Stimulated activated naive CD4-positive, alpha-beta T cell treated with Interleukin-2 at 50 U/mL for 16 hours (primary cell): ENCODE measurements around the gene SPRING1.

Experiments
- DNase-seq: peaks from one replicate; lab custom pipeline; 2025; lab: John Stamatoyannopoulos, UW

SPRING1 gene

DNA sequence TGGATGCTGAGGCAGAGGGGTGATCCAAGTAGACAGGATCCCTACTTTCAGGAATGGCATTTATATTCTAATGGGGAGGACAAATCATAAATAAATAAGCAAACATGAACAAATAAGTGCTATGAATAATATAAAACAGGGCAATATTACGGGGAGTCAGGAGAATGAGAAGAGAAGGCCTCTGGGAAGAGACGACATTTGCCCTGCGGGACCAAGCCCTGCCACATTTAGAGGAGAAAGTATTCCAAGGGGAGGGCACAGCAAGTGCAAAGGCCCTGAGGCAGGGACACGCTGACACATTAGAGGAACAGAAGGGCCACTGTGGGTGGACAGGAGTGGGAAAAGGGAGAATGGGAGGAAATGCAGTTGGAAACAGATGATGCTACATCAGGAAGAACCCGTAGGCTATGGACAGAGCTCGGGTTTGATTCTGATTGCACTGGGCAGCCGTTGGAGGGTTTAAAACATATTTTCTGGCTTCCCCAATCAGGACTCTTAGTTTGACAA lies 1.6 kb upstream of the SPRING1 start:
- no peak for DNase-seq

GRCh38 chr12:116736962-116737773 lies 701 bp downstream of the SPRING1 start:
- no peak for DNase-seq

- DNase-seq = no peak
Measured at GRCh38 chr12:116735951-116736599, 1.8 kb downstream of the SPRING1 start.

GRCh38 chr12:116735084-116735483 lies 2.8 kb downstream of the SPRING1 start:
- no peak for DNase-seq

DNA sequence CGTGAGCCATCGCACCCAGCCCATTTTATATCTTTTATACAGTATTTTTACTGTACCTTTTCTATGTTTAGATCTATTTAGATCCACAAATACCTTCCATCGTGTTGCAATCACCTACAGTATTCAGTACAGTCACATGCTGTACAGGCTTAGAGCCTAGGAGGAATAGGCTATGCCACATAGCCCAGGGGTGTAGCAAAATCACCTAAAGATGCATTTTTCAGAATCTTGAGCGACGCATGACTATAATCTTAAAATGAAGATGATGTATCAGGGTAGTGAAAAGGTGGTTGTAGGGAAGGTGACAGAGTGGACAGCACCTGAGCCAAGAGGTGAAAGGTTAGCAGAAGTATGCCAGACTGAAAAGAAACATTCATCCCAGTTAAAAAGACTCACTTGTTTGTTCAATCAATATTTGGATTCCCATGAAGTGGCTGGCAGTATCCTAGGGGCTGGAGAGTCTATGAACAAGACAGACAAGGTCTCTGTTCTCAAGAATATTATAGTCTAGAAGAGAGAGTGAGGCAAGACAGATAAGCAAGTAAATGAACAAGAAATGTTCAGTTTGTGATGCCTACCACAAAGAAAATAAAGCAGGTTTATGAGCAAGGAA lies 3.6 kb downstream of the SPRING1 start:
- DNase-seq = no peak

DNA sequence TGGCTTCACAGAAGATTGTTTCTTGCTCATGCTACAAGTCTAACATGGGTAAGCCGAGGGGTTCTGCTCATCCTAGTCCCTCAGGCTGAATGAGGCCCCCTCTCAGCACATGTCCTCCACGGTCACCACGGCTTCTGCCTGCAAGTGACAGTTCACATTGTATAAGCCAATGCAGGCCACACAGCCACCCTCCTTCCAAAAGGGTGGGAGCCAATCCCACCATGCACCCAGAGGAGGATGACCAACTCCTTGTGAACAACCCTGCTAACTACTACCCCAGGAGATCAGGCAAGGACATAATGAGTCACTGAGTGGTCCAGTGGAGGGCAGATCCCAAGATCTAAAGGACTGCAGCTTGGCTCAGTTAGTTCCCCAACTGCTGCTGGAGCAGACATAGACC lies 6.1 kb downstream of the SPRING1 start:
- no peak for DNase-seq

DNA sequence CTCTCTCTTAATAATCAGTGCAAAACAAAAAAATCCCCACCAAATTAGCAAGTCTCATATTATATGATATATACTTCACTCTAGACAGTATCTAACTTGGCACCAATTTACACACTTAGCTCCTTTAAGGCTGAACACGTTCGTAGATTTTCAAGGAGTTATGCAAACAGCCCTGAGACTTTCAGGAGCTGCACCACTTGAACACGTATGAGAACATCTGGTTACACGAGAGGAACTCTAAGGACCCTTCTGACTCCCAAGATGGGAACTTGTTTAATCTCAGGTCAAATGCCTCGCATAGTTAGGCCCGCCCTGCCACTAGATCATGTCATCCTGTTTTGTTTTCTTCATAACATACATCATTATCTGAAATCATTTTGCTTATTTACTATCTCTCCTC lies 10.0 kb downstream of the SPRING1 start:
- no peak for DNase-seq

DNA sequence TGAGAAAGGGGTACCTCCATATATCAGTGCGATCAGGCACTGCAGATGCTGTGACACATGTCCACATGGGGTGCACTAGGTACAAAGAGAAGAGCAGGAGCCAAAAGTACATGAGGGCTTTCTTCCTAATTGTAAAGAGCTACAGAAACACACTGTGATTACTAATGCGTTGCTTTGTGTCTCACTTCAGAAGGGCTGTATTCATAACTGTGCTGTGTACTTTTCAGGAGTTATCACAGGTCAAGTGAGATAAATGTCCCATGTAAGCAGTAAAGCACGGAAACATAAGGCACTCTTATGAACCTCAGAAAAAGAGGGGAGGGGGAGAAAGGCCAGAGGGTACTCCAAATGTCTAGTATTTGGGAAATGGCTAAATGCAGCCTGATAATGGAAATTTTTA lies 10.6 kb downstream of the SPRING1 start:
- DNase-seq = no peak

GRCh38 chr12:116726694-116727093 lies 11.2 kb downstream of the SPRING1 start:
- DNase-seq = no peak

DNA sequence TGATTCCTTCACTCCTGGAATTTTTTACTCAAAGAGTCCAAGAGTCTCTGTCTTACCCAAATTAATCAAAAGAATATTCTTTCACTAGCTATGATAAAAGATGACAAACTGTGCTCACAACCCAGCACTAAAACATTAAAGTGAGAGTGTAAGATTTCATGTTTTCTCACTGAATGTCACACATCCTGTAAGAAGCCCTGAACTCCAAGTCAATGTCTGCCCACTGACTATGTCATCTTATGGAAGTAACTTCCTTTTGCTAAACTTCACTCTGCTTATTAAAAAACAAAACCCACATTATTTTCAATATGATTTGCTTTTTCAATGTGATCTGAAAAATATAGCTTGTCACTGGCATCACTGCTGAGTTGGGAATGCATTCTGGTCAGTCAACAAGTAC lies 15.6 kb downstream of the SPRING1 start:
- no peak for DNase-seq

DNA sequence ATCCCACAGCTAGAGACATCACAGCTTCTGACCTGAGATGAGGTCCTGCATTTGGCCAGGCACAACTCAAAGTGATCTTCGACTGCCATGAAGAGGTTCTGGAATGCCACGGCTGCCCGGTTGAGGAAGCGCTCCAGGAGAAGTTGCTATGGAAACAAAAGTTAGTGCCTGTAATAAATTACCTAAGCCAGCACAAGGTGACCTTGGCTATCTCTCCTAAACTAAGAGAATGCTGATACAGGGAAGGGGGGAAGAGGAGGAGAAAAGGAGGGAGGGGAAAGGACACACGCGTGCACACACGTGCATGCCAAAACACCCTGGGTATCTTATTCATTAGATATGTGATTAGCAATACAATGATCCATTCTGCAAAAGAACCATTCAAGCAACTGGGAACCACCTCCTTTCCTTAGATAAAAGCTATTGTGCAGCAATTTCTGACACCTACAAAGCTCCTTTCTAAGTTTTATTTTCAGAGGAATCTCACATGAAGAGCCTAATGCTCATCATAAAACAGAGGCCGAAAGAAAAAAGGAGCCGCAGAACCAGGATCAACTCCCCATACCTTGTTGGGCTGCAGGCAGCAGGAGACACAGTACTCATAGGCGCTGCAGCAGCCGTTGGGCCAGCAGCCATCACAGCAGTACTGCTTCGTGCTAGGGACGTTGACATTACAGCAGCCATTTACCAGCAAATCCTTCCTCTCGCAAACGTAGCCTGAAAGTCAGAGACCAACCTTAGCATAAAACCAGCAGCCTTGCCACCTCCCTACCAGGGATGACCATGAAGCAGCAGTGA lies 17.9 kb downstream of the SPRING1 start:
- no peak for DNase-seq

DNA sequence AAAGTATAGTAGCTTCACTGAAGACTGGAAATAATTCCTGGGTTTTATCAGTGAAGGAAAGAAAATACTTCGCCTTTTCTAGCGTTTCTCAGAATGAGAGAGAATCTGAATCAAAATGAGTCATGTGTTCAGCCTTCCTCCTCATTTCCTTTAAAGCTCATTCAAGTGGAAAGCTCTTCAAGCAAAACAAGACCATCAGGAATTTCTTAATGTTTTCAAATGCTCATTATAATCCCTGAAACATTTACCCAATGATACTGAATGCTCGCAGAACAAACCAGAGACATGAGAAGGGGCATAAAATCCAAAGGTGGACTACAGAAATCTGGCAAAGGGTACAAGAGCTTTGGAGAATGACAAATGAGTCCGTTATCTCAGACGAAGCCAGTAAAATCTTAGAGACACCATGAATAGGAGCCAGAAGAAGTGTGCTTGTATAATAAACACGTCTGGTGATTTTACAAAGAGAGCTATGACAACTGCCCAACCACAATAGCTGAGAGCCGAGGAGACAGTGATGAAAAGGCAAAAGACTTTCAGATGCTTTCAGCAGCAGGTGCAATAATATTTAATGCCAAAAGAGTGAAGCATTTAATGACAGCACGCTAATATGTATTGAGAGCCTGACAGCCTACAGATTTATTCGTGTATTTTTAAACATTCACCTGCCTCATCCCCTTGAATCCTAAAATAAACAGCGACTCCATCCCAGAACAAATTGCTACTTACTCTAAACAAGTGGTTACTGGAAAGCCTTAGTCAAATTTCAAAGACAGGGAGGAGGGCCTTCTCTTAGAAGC lies 19.0 kb downstream of the SPRING1 start:
- DNase-seq = no peak

DNA sequence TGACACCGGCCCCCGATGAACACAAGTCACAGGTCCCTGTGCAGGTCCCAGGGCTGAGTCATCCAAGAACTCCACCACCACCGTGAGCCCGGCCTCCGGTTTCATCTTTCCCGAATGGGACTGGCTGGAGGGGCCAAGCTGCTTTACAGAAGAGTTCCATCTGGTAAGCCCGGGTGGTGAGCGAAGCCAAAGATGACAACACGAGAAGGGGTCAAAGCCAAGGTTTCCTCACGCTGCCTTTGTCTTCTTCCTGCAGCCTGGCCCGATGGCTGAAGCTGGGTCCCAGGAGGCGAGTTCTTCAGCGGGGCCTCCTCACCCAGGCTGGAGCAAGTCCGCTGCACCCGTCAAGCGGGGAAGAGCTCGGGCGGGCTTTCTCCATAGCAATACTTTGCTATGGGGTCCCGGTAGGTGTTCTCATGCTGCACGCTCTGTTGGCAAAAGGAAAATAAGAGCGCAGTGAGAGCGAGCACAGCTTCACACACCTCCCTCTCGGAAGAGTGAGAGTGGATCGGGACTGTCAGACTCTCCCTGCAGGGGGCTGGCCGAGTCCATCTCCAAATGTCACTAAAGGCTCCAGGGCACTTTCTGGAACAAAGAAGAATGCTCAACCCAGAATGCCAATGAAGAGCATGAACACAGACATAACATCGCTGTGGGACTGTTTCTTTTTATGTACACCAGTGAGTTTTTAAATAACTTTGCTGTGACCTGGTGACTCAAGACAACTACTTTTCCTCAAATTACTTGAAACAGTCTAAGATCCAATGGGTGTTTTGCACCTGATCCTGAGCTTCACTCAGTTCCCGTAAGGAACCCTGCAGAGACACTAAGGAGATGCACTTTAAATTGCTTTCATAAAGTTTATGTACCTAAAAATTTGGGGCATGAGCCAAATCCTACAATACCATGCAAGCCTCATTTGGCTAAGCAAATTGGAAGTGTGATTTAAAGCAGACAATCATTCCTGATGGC lies 20.1 kb downstream of the SPRING1 start:
- DNase-seq = no peak

- DNase-seq = no peak
Measured at GRCh38 chr12:116714175-116714574, 23.7 kb downstream of the SPRING1 start.

- no peak for DNase-seq
Measured at GRCh38 chr12:116713527-116713926, 24.3 kb downstream of the SPRING1 start.

DNA sequence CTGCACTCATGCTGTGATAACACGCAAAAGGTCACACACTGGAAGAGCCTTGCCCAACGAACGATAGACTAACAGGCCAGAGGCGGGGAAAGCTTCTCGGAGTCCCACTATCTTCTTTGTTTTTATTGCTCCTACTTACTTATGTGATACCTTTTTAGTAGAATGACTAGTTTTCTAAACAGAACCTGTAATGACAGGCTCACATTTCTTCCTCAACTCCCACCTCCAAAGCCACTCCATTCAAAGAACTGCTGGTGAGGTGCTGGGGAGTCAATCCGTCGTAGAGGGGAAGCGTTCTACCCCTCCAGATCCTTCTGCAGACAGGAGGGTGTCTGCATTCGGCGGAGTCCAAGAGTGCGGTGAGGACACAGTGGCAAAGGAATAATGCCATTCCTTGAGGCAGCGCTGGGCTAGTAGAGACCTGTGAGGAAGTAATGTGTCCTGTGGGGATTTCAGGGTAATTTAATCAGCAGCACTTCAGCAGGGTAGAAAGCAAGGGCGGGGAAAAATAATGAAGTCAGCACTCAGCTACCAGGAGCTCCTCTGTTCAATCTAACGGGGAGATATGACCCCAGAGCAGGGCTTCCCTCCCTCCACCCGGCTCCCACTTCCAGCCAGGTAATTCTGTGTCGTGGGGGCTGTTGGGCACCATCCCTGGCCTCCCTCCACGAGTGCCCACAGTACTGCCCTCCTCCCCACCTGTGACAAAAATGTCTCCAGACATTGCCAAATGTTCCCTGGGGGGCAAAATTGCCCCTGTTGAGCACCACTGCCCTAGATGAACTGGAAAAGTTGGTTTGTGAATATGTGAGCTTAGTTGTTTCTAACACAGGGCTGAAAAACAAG lies 25.2 kb downstream of the SPRING1 start:
- no peak for DNase-seq

GRCh38 chr12:116710370-116711150 lies 27.3 kb downstream of the SPRING1 start:
- no peak for DNase-seq

GRCh38 chr12:116709768-116710167 lies 28.1 kb downstream of the SPRING1 start:
- no peak for DNase-seq
